SW 1271 (cell line): ENCODE results near the gene OOSP4A.
"Not testable (repeated sequence)": the region's sequence is repeated elsewhere in the genome, so short reads cannot be mapped to it uniquely, and the experiment has no call there.

Experiments used
- DNase-seq, 2 experiments: peaks; one replicate each; lab custom pipeline; 2025; lab: John Stamatoyannopoulos, UW

OOSP4A gene

GRCh38 chr11:59981106-59981770, 17.4 kb downstream of the OOSP4A start:
- DNase-seq, result no peak

DNA sequence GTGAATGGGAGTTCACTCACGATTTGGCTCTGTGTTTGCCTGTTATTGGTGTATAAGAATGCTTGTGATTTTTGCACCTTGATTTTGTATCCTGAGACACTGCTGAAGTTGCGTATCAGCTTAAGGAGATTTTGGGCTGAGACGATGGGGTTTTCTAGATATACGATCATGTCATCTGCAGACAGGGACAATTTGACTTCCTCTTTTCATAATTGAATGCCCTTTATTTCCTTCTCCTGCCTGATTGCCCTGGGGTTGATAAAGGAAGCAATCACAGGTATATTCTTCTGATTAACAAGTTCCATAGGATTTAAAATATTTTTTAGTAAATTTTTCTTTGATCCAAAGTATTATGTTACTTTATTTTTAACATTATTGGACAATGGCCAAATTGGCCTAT, 18.2 kb downstream of the OOSP4A start:
- DNase-seq, result not testable (repeated sequence)

DNA sequence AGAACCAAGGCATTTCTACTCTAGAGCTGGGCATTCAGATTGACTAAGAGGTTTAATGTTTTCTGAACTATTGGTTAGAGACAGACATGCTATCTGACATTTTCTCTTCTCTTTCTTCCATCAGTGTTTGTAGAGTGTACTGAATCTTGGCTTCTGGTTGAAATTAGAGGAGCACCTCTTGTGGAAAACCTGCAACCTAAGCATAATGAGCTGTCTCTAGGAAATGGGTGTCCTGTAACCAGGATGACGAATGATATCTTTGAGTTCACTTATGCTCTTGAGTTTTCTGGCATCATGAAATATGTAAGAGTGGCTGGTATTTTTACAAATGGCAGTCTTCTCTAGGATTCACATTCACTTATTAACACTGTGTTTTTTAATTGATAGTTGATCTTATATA, 19.4 kb downstream of the OOSP4A start:
- DNase-seq, result no peak

- DNase-seq, result no peak
These were observed 20.5 kb downstream of the OOSP4A start for GRCh38 chr11:59984368-59984767.

DNA sequence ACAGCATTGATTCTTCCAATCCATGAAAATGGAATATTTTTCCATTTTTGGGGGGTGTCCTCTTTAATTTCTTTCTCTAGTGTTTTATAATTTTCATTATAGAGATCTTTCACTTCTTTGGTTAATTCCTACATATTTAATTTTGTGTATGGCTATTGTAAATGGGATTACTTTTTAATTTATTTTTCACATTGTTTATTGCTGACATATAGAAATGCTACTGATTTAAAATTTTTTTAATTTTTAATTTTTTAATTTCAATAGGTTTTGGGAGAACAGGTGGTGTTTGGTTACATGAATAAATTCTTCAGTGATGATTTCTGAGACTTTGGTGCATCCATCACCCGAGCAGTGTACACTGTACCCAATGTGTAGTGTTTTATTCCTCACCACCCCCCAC, 26.6 kb downstream of the OOSP4A start:
- no peak for DNase-seq

DNA sequence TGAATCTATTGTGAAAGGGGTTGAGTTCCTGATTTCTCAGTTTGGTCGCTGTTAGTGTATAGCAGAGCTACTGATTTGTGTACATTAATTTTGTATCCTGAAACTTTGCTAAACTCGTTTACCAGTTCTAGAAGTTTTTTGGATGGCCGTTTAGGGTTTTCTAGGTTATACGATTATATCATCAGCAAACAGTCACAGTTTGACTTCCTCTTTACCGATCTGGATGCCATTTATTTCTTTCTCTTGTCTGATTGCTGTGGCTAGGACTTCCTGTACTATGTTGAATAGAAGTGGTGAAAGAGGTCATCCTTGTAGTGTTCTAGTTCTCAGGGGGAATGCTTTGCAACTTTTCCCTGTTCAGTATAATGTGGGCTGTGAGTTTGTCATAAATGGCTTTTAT, 28.6 kb downstream of the OOSP4A start:
- DNase-seq, result no peak

GRCh38 chr11:59997800-59998199, 34.0 kb downstream of the OOSP4A start:
- DNase-seq, result no peak

GRCh38 chr11:59999691-60000090, 35.9 kb downstream of the OOSP4A start:
- DNase-seq, result no peak

DNA sequence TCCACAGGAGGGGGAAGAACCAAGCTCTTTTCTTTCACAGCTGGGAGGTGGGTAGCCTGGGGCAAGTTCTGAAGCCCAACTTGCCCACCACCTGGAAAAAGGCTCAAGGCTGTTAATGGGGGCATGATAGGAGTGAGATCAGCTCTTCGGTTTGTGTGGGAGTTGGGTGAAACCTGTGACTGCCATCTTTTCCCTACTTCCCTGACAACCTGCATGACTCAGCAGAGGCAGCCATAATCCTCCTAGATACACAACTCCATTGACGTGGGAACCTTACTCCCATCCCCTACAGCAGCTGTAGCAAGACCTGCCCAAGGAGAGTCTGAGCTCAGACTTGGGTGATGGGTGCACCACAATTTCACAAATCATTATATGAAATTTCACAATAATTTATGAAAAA, 39.9 kb downstream of the OOSP4A start:
- DNase-seq, result no peak

- no peak for DNase-seq
These were observed 41.5 kb downstream of the OOSP4A start for GRCh38 chr11:60005360-60005759.

- no peak for DNase-seq
These were observed 53.0 kb downstream of the OOSP4A start, which contains the start of gene OOSP4B for GRCh38 chr11:60016881-60017280. OOSP4B (plus strand) TSS chr11:60017181.

GRCh38 chr11:60018058-60018457, 54.2 kb downstream of the OOSP4A start:
- no peak for DNase-seq
